Smooth muscle cell (in vitro differentiated cells): Measurements from ENCODE around the gene RNF149. TPM values are rescaled to one million over a fixed set of nuclear protein-coding genes. Genes with fewer than 3 reads are reported as not detected.

ENCODE experiments used
- DNase-seq: peaks from one replicate; lab custom pipeline; 2025; ENCODE audit not compliant: unreplicated experiment; lab: John Stamatoyannopoulos, UW
- H2AFZ ChIP-seq: fragments of 200-600 bp; sonication (generic); 2 replicates; pipeline ENCODE4 v1.6.0; 2016; ENCODE audit warnings: antibody characterized with exemption, low read depth, mild to moderate bottlenecking
- H3F3A ChIP-seq: fragments of 200-600 bp; sonication (generic); 2 replicates; pipeline ENCODE4 v1.6.0; 2017; ENCODE audit warnings: antibody characterized with exemption, low read depth
- H3K27ac ChIP-seq: fragments of 200-600 bp; sonication (generic); 2 replicates; pipeline ENCODE4 v1.5.1; 2016; ENCODE audit warnings: low read depth, mild to moderate bottlenecking
- H3K27me3 ChIP-seq: fragments of 200-600 bp; sonication (generic); 2 replicates; pipeline ENCODE4 v1.6.1; 2016; ENCODE audit warnings: low read depth, mild to moderate bottlenecking
- H3K36me3 ChIP-seq: fragments of 200-600 bp; sonication (generic); 2 replicates; pipeline ENCODE4 v1.5.1; 2016; ENCODE audit warnings: low read depth
- H3K4me1 ChIP-seq: fragments of 200-600 bp; sonication (generic); 2 replicates; pipeline ENCODE4 v1.5.1; 2016; ENCODE audit warnings: low read depth
- H3K4me2 ChIP-seq: fragments of 200-600 bp; sonication (generic); 2 replicates; pipeline ENCODE4 v1.6.0; 2016; ENCODE audit warnings: mild to moderate bottlenecking
- H3K4me3 ChIP-seq: fragments of 200-600 bp; sonication (generic); 2 replicates; pipeline ENCODE4 v1.5.1; 2016; ENCODE audit warnings: mild to moderate bottlenecking
- H3K79me2 ChIP-seq: fragments of 200-600 bp; sonication (generic); 2 replicates; pipeline ENCODE4 v1.6.0; 2016; ENCODE audit warnings: low read depth, mild to moderate bottlenecking
- H3K9ac ChIP-seq: fragments of 200-600 bp; sonication (generic); 2 replicates; pipeline ENCODE4 v1.6.0; 2016; ENCODE audit warnings: low read depth
- H3K9me3 ChIP-seq: fragments of 200-600 bp; sonication (generic); replicated peaks from 2 replicates; pipeline ENCODE4 v1.5.1; 2016; ENCODE audit warnings: low read depth
- H4K20me1 ChIP-seq: fragments of 200-600 bp; sonication (generic); 2 replicates; pipeline ENCODE4 v1.6.0; 2016; ENCODE audit warnings: low read depth
- WGBS: methylation state at CpG from one replicate; pipeline ENCODE4 v1.1.7; 2016; ENCODE audit warnings: low lambda C conversion rate; 5-methylcytosine and 5-hydroxymethylcytosine counted together
- polyA plus RNA-seq: library from polyadenylated mRNA; unstranded; fragments of >200 nt; fragmentation: Nextera tagmentation; extraction: Ambion mirVana; gene quantifications from 2 replicates; pipeline ENCODE4 v1.2.1, GENCODE V29; 2016
- total RNA-seq: library from RNA; depleted of rRNA; stranded (reverse); fragments of >200 nt; gene quantifications from 2 replicates; pipeline ENCODE4 v1.2.3, GENCODE V29; 2014
- TF ChIP-seq, protein P1 (sequence below): fragments of 200-600 bp; sonication (generic); IDR thresholded peaks from 2 replicates; pipeline ENCODE4 v1.5.1; 2017; ENCODE audit warnings: borderline replicate concordance, mild to moderate bottlenecking, antibody characterized with exemption; ENCODE audit not compliant: insufficient read depth, poor library complexity, severe bottlenecking

Gene RNF149
- total and polyA plus RNA-seq, 2 experiments from 2014 or later = 42.6 to 59.2 TPM

DNA sequence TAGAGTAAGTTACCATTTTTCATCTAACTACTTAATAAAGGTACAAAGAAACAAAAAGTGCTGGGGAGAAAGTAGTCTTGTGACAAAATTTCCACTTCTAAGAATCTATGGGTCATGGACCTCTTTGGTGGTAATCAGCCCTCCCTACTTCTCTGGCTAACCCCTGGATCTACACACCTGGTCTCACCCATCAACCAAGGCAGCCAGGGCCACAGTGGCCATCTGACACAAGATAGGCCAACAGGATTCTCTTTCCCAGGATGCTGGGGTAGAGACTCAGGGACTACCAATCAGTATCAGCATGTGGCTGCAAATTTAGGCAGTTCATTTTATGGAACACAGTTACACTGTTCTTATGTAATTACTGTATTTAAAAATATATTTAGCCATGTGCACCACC is 17.8 kb downstream of the RNF149 start:
- Histone ChIP-seq H3K4me2 (no peak overlapping the region), H3K4me3 (no peak overlapping the region), H3K9ac (no peak overlapping the region), H3K79me2 (peaks cover 81% of the 10 kb centered on the region), H2AFZ (no peak overlapping the region), H3F3A (no peaks in the 10 kb centered on the region), H3K36me3 (peaks cover 34% of the 10 kb centered on the region), H3K4me1 (no peaks in the 10 kb centered on the region), H3K27me3 (no peaks in the 10 kb centered on the region), H3K27ac (no peak overlapping the region), H4K20me1 (peaks cover 85% of the 10 kb centered on the region), H3K9me3 (no peaks in the 10 kb centered on the region)
- TF ChIP-seq, protein P1, sequence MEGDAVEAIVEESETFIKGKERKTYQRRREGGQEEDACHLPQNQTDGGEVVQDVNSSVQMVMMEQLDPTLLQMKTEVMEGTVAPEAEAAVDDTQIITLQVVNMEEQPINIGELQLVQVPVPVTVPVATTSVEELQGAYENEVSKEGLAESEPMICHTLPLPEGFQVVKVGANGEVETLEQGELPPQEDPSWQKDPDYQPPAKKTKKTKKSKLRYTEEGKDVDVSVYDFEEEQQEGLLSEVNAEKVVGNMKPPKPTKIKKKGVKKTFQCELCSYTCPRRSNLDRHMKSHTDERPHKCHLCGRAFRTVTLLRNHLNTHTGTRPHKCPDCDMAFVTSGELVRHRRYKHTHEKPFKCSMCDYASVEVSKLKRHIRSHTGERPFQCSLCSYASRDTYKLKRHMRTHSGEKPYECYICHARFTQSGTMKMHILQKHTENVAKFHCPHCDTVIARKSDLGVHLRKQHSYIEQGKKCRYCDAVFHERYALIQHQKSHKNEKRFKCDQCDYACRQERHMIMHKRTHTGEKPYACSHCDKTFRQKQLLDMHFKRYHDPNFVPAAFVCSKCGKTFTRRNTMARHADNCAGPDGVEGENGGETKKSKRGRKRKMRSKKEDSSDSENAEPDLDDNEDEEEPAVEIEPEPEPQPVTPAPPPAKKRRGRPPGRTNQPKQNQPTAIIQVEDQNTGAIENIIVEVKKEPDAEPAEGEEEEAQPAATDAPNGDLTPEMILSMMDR = no peak
- DNase-seq = no peak

DNA sequence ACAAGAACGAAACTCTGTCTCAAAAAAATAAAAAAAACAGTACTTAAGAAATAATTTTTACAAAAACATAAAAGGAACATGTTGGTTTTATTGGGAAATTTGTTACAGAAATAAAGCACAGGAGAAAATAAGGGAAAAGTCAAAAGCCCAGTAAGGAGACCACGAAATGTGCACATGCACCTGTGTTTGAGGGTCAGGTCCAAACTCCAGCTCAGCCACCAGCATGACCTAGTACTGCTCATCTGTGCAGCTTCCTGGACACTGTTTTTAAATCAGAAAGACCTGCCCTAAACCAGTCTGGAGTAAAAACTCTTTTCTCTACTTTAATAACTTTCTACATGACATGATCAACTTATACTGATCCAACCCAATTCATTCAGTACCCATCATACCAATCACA is 21.2 kb downstream of the RNF149 start:
- H3K79me2 ChIP-seq = peaks cover 55% of the 10 kb centered on the region
- no peak overlapping the region for H3K27ac ChIP-seq
- TF ChIP-seq, protein P1 = no peak
- no peak overlapping the region for H3K4me3 ChIP-seq
- H3K4me2 ChIP-seq = no peak overlapping the region
- H4K20me1 ChIP-seq = peaks cover 67% of the 10 kb centered on the region
- no peak overlapping the region for H2AFZ ChIP-seq
- H3K4me1 ChIP-seq = no peaks in the 10 kb centered on the region
- H3K9me3 ChIP-seq = no peaks in the 10 kb centered on the region
- peaks cover 34% of the 10 kb centered on the region for H3K36me3 ChIP-seq
- no peak for DNase-seq
- H3K27me3 ChIP-seq = no peaks in the 10 kb centered on the region
- H3F3A ChIP-seq = no peaks in the 10 kb centered on the region
- no peak overlapping the region for H3K9ac ChIP-seq
- WGBS = 99% methylated on average over 2 of the region's 2 CpGs

DNA sequence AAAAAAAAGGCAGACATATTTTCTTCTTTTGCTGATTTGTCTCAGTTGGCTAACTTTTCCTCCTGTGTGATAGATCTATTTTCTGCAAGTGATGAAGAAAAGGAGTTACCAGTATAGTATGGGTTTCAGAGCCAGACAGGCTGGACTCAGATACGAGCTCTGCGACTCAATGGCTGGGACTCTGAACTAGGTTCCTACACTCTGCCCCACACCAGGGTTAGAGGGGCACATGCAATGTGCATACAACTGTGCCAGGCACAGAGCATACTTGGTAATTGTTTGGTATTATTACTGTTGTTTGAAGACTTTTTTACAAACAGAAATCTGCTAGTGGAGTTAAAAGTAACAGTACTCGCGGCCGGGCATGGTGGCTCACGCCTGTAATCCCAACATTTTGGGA is 21.8 kb downstream of the RNF149 start:
- H3K9ac ChIP-seq = no peak overlapping the region
- no peaks in the 10 kb centered on the region for H3K4me1 ChIP-seq
- H3K4me2 ChIP-seq = no peak overlapping the region
- H4K20me1 ChIP-seq = peaks cover 62% of the 10 kb centered on the region
- no peak for DNase-seq
- no peak overlapping the region for H3K27ac ChIP-seq
- whole genome bisulfite sequencing = 99% methylated on average over 6 of the region's 6 CpGs
- H2AFZ ChIP-seq = no peak overlapping the region
- peaks cover 36% of the 10 kb centered on the region for H3K36me3 ChIP-seq
- TF ChIP-seq, protein P1 = no peak
- H3F3A ChIP-seq = no peaks in the 10 kb centered on the region
- no peaks in the 10 kb centered on the region for H3K27me3 ChIP-seq
- H3K4me3 ChIP-seq = no peak overlapping the region
- no peaks in the 10 kb centered on the region for H3K9me3 ChIP-seq
- peaks cover 49% of the 10 kb centered on the region for H3K79me2 ChIP-seq

DNA sequence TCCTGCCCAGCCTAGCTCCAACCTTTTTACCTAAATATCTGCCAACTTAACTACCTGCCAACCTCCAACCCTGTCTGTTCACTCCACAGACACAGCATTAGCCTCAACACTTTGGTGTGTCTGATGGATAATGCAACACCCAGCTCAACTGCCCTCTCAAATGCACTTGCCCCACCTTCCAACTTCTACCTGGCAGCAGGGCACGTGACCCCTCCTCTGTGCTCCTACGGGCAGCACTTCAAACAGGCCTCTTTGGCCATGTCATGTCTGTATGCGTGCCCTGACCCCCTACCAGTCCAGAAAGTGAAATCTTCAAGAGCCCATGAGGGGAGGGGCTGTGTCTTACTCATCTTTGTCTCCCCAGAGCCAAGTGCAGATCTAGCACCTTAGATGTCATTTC is 25.5 kb downstream of the RNF149 start:
- 95% methylated on average over 3 of the region's 3 CpGs for WGBS

More for the DNA sequence above, 25.5 kb downstream of the RNF149 start:
- Histone ChIP-seq H3K4me2 (no peak overlapping the region), H3K4me1 (no peaks in the 10 kb centered on the region), H3F3A (no peaks in the 10 kb centered on the region), H3K4me3 (no peak overlapping the region), H3K79me2 (peaks cover 31% of the 10 kb centered on the region), H3K9me3 (no peaks in the 10 kb centered on the region), H4K20me1 (peaks cover 43% of the 10 kb centered on the region), H3K36me3 (peaks cover 40% of the 10 kb centered on the region), H2AFZ (no peak overlapping the region), H3K9ac (no peak overlapping the region), H3K27me3 (no peaks in the 10 kb centered on the region), H3K27ac (no peak overlapping the region)
- TF ChIP-seq, protein P1 = no peak
- no peak for DNase-seq
